Large intestine (tissue), 3 donors: ENCODE data around the gene GABRB1. TPM values are rescaled to one million over a fixed set of nuclear protein-coding genes. Genes with fewer than 3 reads are reported as not detected.

Source experiments
- DNase-seq, 2 donors: peaks; one replicate each; pipeline versions ENCODE4 v3.0.0 to v3.0.0-alpha.2; 2013
- H3K27ac ChIP-seq: one replicate; pipeline ENCODE4 v1.5.1; 2013; ENCODE audit warnings: low read length
- H3K27me3 ChIP-seq: 2 replicates; pipeline ENCODE4 v1.6.1; 2013; ENCODE audit warnings: low read length; ENCODE audit not compliant: control insufficient read depth, insufficient read depth
- H3K36me3 ChIP-seq: 2 replicates; pipeline ENCODE4 v1.6.1; 2013; ENCODE audit warnings: low read length; ENCODE audit not compliant: control insufficient read depth, insufficient read depth
- H3K4me1 ChIP-seq: one replicate; pipeline ENCODE4 v1.6.1; 2013; ENCODE audit warnings: low read length; ENCODE audit not compliant: control insufficient read depth, insufficient read depth
- H3K4me3 ChIP-seq: one replicate; pipeline ENCODE4 v1.5.1; 2013; ENCODE audit warnings: low read length
- H3K9me3 ChIP-seq: one replicate; pipeline ENCODE4 v1.6.1; 2013; ENCODE audit warnings: mild to moderate bottlenecking, low read depth, low read length, moderate library complexity; ENCODE audit not compliant: control insufficient read depth
- WGBS: methylation state at CpG from one replicate; pipeline ENCODE4 v1.1.5; 2013; ENCODE audit warnings: low lambda C conversion rate; ENCODE audit not compliant: insufficient coverage; 5-methylcytosine and 5-hydroxymethylcytosine counted together
- polyA plus RNA-seq: library from polyadenylated mRNA; unstranded; fragments of 120-200 nt; gene quantifications from one replicate; pipeline ENCODE4 v1.2.1, GENCODE V29; 2013

GABRB1 gene
- polyA plus RNA-seq, 1 donor = 0.27 TPM

GRCh38 chr4:47451657-47452056, 420.3 kb downstream of the GABRB1 start:
- WGBS = 20% methylated on average over 1 of the region's 4 CpGs
- no peaks in the 10 kb centered on the region for H3K27me3 ChIP-seq

GRCh38 chr4:47462799-47463234, 431.4 kb downstream of the GABRB1 start:
- Histone ChIP-seq H3K27me3 (no peaks in the 10 kb centered on the region), H3K9me3 (no peaks in the 10 kb centered on the region), H3K27ac (peak overlapping the region; percentile 17), H3K36me3 (no peaks in the 10 kb centered on the region), H3K4me3 (peak overlapping the region; percentile 69), H3K4me1 (no peaks in the 10 kb centered on the region)
- WGBS = no CpG with 5 or more reads among the region's 6 CpGs
- DNase-seq = no peak

More at GRCh38 chr4:47451657-47452056, 420.3 kb downstream of the GABRB1 start:
- Histone ChIP-seq H3K4me1 (no peaks in the 10 kb centered on the region), H3K9me3 (no peaks in the 10 kb centered on the region), H3K36me3 (peaks cover 16% of the 10 kb centered on the region), H3K4me3 (no peak overlapping the region), H3K27ac (no peak overlapping the region)
- DNase-seq = no peak

GRCh38 chr4:47463235-47463956, 432.0 kb downstream of the GABRB1 start, which contains the start of gene COMMD8:
Gene COMMD8, minus strand, starts transcription at chr4:47463702. Its CDS starts 51 bp downstream, at chr4:47463651.
- Histone ChIP-seq H3K27ac (peak within 1 kb of the TSS; percentile 17), H3K4me3 (peak within 1 kb of the TSS; percentile 69), H3K4me1 (no peaks in the 10 kb centered on the region), H3K9me3 (no peaks in the 10 kb centered on the region), H3K27me3 (no peaks in the 10 kb centered on the region), H3K36me3 (no peaks in the 10 kb centered on the region)
- peak; percentile 94 to 97 for DNase-seq
- WGBS = 20% methylated on average over 1 of the region's 51 CpGs

- H3K36me3 ChIP-seq = no peaks in the 10 kb centered on the region
- H3K27ac ChIP-seq = no peak overlapping the region
- DNase-seq = no peak
- WGBS = 100% methylated on average over 1 of the region's 2 CpGs
- no peaks in the 10 kb centered on the region for H3K27me3 ChIP-seq
- H3K4me3 ChIP-seq = no peak overlapping the region
- no peaks in the 10 kb centered on the region for H3K4me1 ChIP-seq
- H3K9me3 ChIP-seq = no peaks in the 10 kb centered on the region
These were observed 433.6 kb downstream of the GABRB1 start for GRCh38 chr4:47465004-47465403.

GRCh38 chr4:47466056-47466785, 434.9 kb downstream of the GABRB1 start:
- no CpG with 5 or more reads among the region's 2 CpGs for WGBS

GRCh38 chr4:47468706-47469365, 437.5 kb downstream of the GABRB1 start:
- H3K9me3 ChIP-seq = no peaks in the 10 kb centered on the region
- H3K4me3 ChIP-seq = no peak overlapping the region
- 83% methylated on average over 2 of the region's 6 CpGs for WGBS
- H3K27me3 ChIP-seq = no peaks in the 10 kb centered on the region
- no peak overlapping the region for H3K27ac ChIP-seq
- no peak for DNase-seq
- no peaks in the 10 kb centered on the region for H3K36me3 ChIP-seq
- no peaks in the 10 kb centered on the region for H3K4me1 ChIP-seq

More at GRCh38 chr4:47466056-47466785, 434.9 kb downstream of the GABRB1 start:
- H3K27ac ChIP-seq = no peak overlapping the region
- H3K4me3 ChIP-seq = no peak overlapping the region
- DNase-seq = no peak
- no peaks in the 10 kb centered on the region for H3K9me3 ChIP-seq
- H3K36me3 ChIP-seq = no peaks in the 10 kb centered on the region
- H3K27me3 ChIP-seq = no peaks in the 10 kb centered on the region
- no peaks in the 10 kb centered on the region for H3K4me1 ChIP-seq

GRCh38 chr4:47469951-47470350, 438.6 kb downstream of the GABRB1 start:
- Histone ChIP-seq H3K27me3 (no peaks in the 10 kb centered on the region), H3K9me3 (no peaks in the 10 kb centered on the region), H3K36me3 (no peaks in the 10 kb centered on the region), H3K27ac (no peak overlapping the region), H3K4me1 (no peaks in the 10 kb centered on the region), H3K4me3 (no peak overlapping the region)
- DNase-seq = no peak
- 92% methylated on average over 3 of the region's 3 CpGs for WGBS

- no peak overlapping the region for H3K27ac ChIP-seq
- no peak for DNase-seq
- no peaks in the 10 kb centered on the region for H3K9me3 ChIP-seq
- 50% methylated on average over 2 of the region's 4 CpGs for WGBS
- no peaks in the 10 kb centered on the region for H3K4me1 ChIP-seq
- no peaks in the 10 kb centered on the region for H3K36me3 ChIP-seq
- H3K27me3 ChIP-seq = no peaks in the 10 kb centered on the region
- no peak overlapping the region for H3K4me3 ChIP-seq
These were observed 439.7 kb downstream of the GABRB1 start for GRCh38 chr4:47471064-47471463.

- H3K9me3 ChIP-seq = no peaks in the 10 kb centered on the region
- H3K27me3 ChIP-seq = no peaks in the 10 kb centered on the region
- DNase-seq = no peak
- no peaks in the 10 kb centered on the region for H3K4me1 ChIP-seq
- no peaks in the 10 kb centered on the region for H3K36me3 ChIP-seq
- H3K4me3 ChIP-seq = no peak overlapping the region
- no peak overlapping the region for H3K27ac ChIP-seq
- 100% methylated on average over 2 of the region's 2 CpGs for WGBS
These were observed 440.2 kb downstream of the GABRB1 start for GRCh38 chr4:47471591-47471990.

- H3K4me1 ChIP-seq = no peaks in the 10 kb centered on the region
- no peak overlapping the region for H3K27ac ChIP-seq
- no peaks in the 10 kb centered on the region for H3K36me3 ChIP-seq
- H3K27me3 ChIP-seq = no peaks in the 10 kb centered on the region
- WGBS = 60% methylated on average over 1 of the region's 3 CpGs
- no peaks in the 10 kb centered on the region for H3K9me3 ChIP-seq
- DNase-seq = no peak
- no peak overlapping the region for H3K4me3 ChIP-seq
These were observed 441.9 kb downstream of the GABRB1 start for GRCh38 chr4:47473141-47473750.
